IMR-90 (cell line): ENCODE measurements around the gene MAP1LC3B. TPM values are rescaled to one million over a fixed set of nuclear protein-coding genes. Genes with fewer than 3 reads are reported as not detected.

Experiments used
- ATAC-seq: fragments of 200-7000 bp; cut with Tn5 transposase; 2 replicates; pipeline ENCODE4 v1.9.1; 2020; ENCODE audit warnings: low read depth, mild to moderate bottlenecking, moderate library complexity
- BruUV-seq: library from RNA; stranded (reverse); fragments of 400-500 nt; replicated peaks from 2 replicates; lab custom pipeline; 2021; lab: Mats Ljungman, UMichigan
- CTCF ChIA-PET: fragments of 300-600 bp; formaldehyde crosslinking; extraction: SDS; loops from one replicate; lab custom pipeline; 2021; ENCODE audit warnings: antibody characterized with exemption; lab: Yijun Ruan, JAX
- POLR2A ChIA-PET: fragments of 300-600 bp; sonication (Branson Sonifier 250); formaldehyde crosslinking; loops from one replicate; lab custom pipeline; 2022; ENCODE audit warnings: antibody characterized with exemption; ENCODE audit not compliant: unreplicated experiment; lab: Charles Lee
- DNase-seq: peaks from one replicate; pipeline ENCODE4 v3.0.0; 2013
- H2AFZ ChIP-seq: replicated peaks from 2 replicates; pipeline ENCODE3; 2013; ENCODE audit warnings: low read length, mild to moderate bottlenecking; ENCODE audit not compliant: poor library complexity
- H2AK5ac ChIP-seq: 2 replicates; pipeline ENCODE4 v1.6.1; 2013; ENCODE audit warnings: low read depth, low read length, inconsistent platforms
- H2AK9ac ChIP-seq: replicated peaks from 2 replicates; pipeline ENCODE3; 2013; ENCODE audit warnings: mild to moderate bottlenecking, low read depth, low read length, moderate library complexity; ENCODE audit not compliant: poor library complexity
- H2BK120ac ChIP-seq: 2 replicates; pipeline ENCODE4 v1.6.1; 2013; ENCODE audit warnings: low read depth, low read length, inconsistent platforms
- H2BK15ac ChIP-seq: 3 replicates; pipeline ENCODE4 v1.6.1; 2013; ENCODE audit warnings: low read depth, low read length, inconsistent platforms
- H2BK20ac ChIP-seq: 2 replicates; pipeline ENCODE4 v1.6.1; 2013; ENCODE audit warnings: low read depth, mild to moderate bottlenecking, inconsistent platforms, low read length, moderate library complexity
- H2BK5ac ChIP-seq: 2 replicates; pipeline ENCODE4 v1.6.1; 2013; ENCODE audit warnings: mild to moderate bottlenecking, low read depth, low read length, inconsistent platforms; ENCODE audit not compliant: poor library complexity, severe bottlenecking
- H3K14ac ChIP-seq: replicated peaks from 2 replicates; pipeline ENCODE4 v1.6.1; 2013; ENCODE audit warnings: low read depth, low read length, inconsistent platforms
- H3K18ac ChIP-seq: 2 replicates; pipeline ENCODE4 v1.6.1; 2013; ENCODE audit warnings: low read depth, low read length, control low read depth
- H3K23ac ChIP-seq: 2 replicates; pipeline ENCODE4 v1.6.1; 2013; ENCODE audit warnings: low read depth, low read length, inconsistent platforms
- H3K27ac ChIP-seq: 2 replicates; pipeline ENCODE4 v1.5.1; 2013; ENCODE audit warnings: mild to moderate bottlenecking, control low read depth, low read length; ENCODE audit not compliant: insufficient read depth
- H3K27me3 ChIP-seq: 2 replicates; pipeline ENCODE4 v1.6.1; 2013; ENCODE audit warnings: low read length; ENCODE audit not compliant: control insufficient read depth, insufficient read depth
- H3K36me3 ChIP-seq: 2 replicates; pipeline ENCODE4 v1.6.1; 2013; ENCODE audit warnings: low read length, mixed read lengths; ENCODE audit not compliant: control insufficient read depth, insufficient read depth
- H3K4ac ChIP-seq: 2 replicates; pipeline ENCODE4 v1.6.1; 2013; ENCODE audit warnings: low read depth, low read length, inconsistent platforms
- H3K4me1 ChIP-seq: 2 replicates; pipeline ENCODE4 v1.6.1; 2013; ENCODE audit warnings: low read length, mixed read lengths; ENCODE audit not compliant: control insufficient read depth, insufficient read depth
- H3K4me2 ChIP-seq: 2 replicates; pipeline ENCODE4 v1.6.1; 2013; ENCODE audit warnings: low read depth, mild to moderate bottlenecking, control low read depth, low read length, moderate library complexity
- H3K4me3 ChIP-seq: 2 replicates; pipeline ENCODE4 v1.5.1; 2013; ENCODE audit warnings: low read depth, mild to moderate bottlenecking, control low read depth, low read length, moderate library complexity; ENCODE audit not compliant: insufficient read depth
- H3K56ac ChIP-seq: 2 replicates; pipeline ENCODE4 v1.6.1; 2013; ENCODE audit warnings: low read length, inconsistent platforms; ENCODE audit not compliant: insufficient read depth; ENCODE audit errors: extremely low read depth
- H3K79me1 ChIP-seq, 2 experiments: 2 replicates each; pipeline ENCODE4 v1.6.1; 2013; ENCODE audit warnings: low read length in 2 of 2, inconsistent platforms in 1 of 2, low read depth in 1 of 2
- H3K9ac ChIP-seq: 2 replicates; pipeline ENCODE4 v1.6.1; 2013; ENCODE audit warnings: low read depth, low read length, control low read depth
- H3K9me1 ChIP-seq: 2 replicates; pipeline ENCODE4 v1.6.1; 2013; ENCODE audit warnings: low read length, inconsistent platforms; ENCODE audit not compliant: insufficient read depth
- H3K9me3 ChIP-seq: 2 replicates; pipeline ENCODE4 v1.6.1; 2013; ENCODE audit warnings: low read length; ENCODE audit not compliant: control insufficient read depth, insufficient read depth
- H4K20me1 ChIP-seq: 2 replicates; pipeline ENCODE4 v1.6.1; 2013; ENCODE audit warnings: low read length, inconsistent platforms; ENCODE audit not compliant: insufficient read depth
- H4K5ac ChIP-seq: 2 replicates; pipeline ENCODE4 v1.6.1; 2013; ENCODE audit warnings: mild to moderate bottlenecking, low read depth, low read length, control low read depth
- H4K8ac ChIP-seq, 2 experiments: 2 replicates each; pipeline ENCODE4 v1.6.1; 2013; ENCODE audit warnings: low read depth in 2 of 2, low read length in 2 of 2, control low read depth in 1 of 2, inconsistent platforms in 1 of 2
- H4K91ac ChIP-seq: 2 replicates; pipeline ENCODE4 v1.6.1; 2013; ENCODE audit warnings: low read depth, low read length, inconsistent platforms; ENCODE audit not compliant: insufficient read depth
- BHLHE40 ChIP-seq: fragments of 150-350 bp; IDR thresholded peaks from 2 replicates; pipeline ENCODE4 v1.6.1; 2016; ENCODE audit warnings: mild to moderate bottlenecking, low read depth, low read length
- CEBPB ChIP-seq: IDR thresholded peaks from 2 replicates; pipeline ENCODE4 v1.6.1; 2012; ENCODE audit warnings: low read depth, low read length, improper control_type of control experiment
- CHD1 ChIP-seq: IDR thresholded peaks from 2 replicates; pipeline ENCODE4 v1.6.1; 2012; ENCODE audit warnings: low read depth, low read length, improper control_type of control experiment
- ELK1 ChIP-seq: fragments of 150-350 bp; IDR thresholded peaks from 2 replicates; pipeline ENCODE4 v1.6.1; 2016; ENCODE audit warnings: low read depth, mild to moderate bottlenecking, low read length, moderate library complexity, borderline replicate concordance
- FOS ChIP-seq: fragments of 150-350 bp; IDR thresholded peaks from 2 replicates; pipeline ENCODE4 v1.6.1; 2016; ENCODE audit warnings: low read depth, low read length
- MAFK ChIP-seq: IDR thresholded peaks from 2 replicates; pipeline ENCODE4 v1.6.1; 2012; ENCODE audit warnings: low read depth, low read length, improper control_type of control experiment
- MAZ ChIP-seq: IDR thresholded peaks from 2 replicates; pipeline ENCODE4 v1.6.1; 2012; ENCODE audit warnings: low read depth, mild to moderate bottlenecking, low read length, improper control_type of control experiment, moderate library complexity, borderline replicate concordance
- MXI1 ChIP-seq: IDR thresholded peaks from 2 replicates; pipeline ENCODE4 v1.6.1; 2012; ENCODE audit warnings: low read depth, mild to moderate bottlenecking, low read length, moderate library complexity, borderline replicate concordance
- NFE2L2 ChIP-seq: fragments of 150-350 bp; IDR thresholded peaks from 2 replicates; pipeline ENCODE4 v1.6.1; 2016; ENCODE audit warnings: low read depth, mild to moderate bottlenecking, low read length
- POLR2A ChIP-seq: IDR thresholded peaks from 2 replicates; pipeline ENCODE4 v1.6.1; 2012; ENCODE audit warnings: mild to moderate bottlenecking, low read depth, low read length
- RAD21 ChIP-seq: IDR thresholded peaks from 2 replicates; pipeline ENCODE4 v1.6.1; 2012; ENCODE audit warnings: low read length, improper control_type of control experiment
- RCOR1 ChIP-seq: IDR thresholded peaks from 2 replicates; pipeline ENCODE4 v1.6.1; 2012; ENCODE audit warnings: mild to moderate bottlenecking, low read length, improper control_type of control experiment; ENCODE audit not compliant: insufficient replicate concordance
- RFX5 ChIP-seq: IDR thresholded peaks from 2 replicates; pipeline ENCODE4 v1.8.0; 2012; ENCODE audit warnings: low read depth, mild to moderate bottlenecking, low read length, moderate library complexity
- SMC3 ChIP-seq: fragments of 150-350 bp; IDR thresholded peaks from 2 replicates; pipeline ENCODE4 v1.6.1; 2016; ENCODE audit warnings: low read depth, mild to moderate bottlenecking, antibody characterized with exemption, low read length, moderate library complexity
- USF2 ChIP-seq: fragments of 150-350 bp; IDR thresholded peaks from 2 replicates; pipeline ENCODE4 v1.6.1; 2017; ENCODE audit warnings: mild to moderate bottlenecking, antibody characterized with exemption, low read length, low read depth
- WGBS, 2 experiments: methylation state at CpG; one replicate each; pipeline versions ENCODE4 v1.1.5 to v1.1.7; 2013; ENCODE audit warnings: missing lambda C conversion rate in 2 of 2; ENCODE audit not compliant: insufficient read length in 1 of 2; ENCODE audit errors: extremely low coverage in 2 of 2; 5-methylcytosine and 5-hydroxymethylcytosine counted together
- dilution Hi-C: fragments of 300-500 bp; cut with HindIII; formaldehyde crosslinking; loops from one replicate; pipeline ENCODE4 v1.14.3; 2018; ENCODE audit warnings: low sequenced_read_pairs; ENCODE audit not compliant: unreplicated experiment
- in situ Hi-C: fragments of 300-500 bp; cut with MboI; formaldehyde crosslinking; loops from 3 replicates; pipeline ENCODE4 v1.14.3; 2019; ENCODE audit warnings: low sequenced_read_pairs, inconsistent platforms, mixed read lengths
- intact Hi-C: fragments of 100-400 bp; cut with micrococcal nuclease; formaldehyde crosslinking; loops from 2 replicates; pipeline ENCODE4 v1.10.0; 2022
- polyA plus RNA-seq, 3 experiments: library from polyadenylated mRNA; depleted of rRNA; stranded (reverse); fragments of >200 nt; gene quantifications; 2 replicates each; pipeline ENCODE4 v1.2.3, GENCODE V29; 2012; ENCODE audit warnings: low replicate concordance in 1 of 3
- total RNA-seq: library from RNA; depleted of rRNA; stranded (reverse); fragments of >200 nt; gene quantifications from 2 replicates; pipeline ENCODE4 v1.2.3, GENCODE V29; 2012
- TF ChIP-seq, protein P1 (sequence below): conservative IDR thresholded peaks from 2 replicates; pipeline ENCODE4 v1.5.1; 2012; ENCODE audit warnings: mild to moderate bottlenecking, low read depth, low read length, improper control_type of control experiment

MAP1LC3B gene
- total and polyA plus RNA-seq, 2 of the 4 experiments (the other 2 are of a cell fraction), result 23.5 to 57.7 TPM

- in situ Hi-C loops, result no loop called here
- Histone ChIP-seq H3K4me1 (peaks cover 8% of the 10 kb centered on the region), H3K79me1 (peaks cover 31 to 81% of the 10 kb centered on the region in 2 experiments), H2BK120ac (no peak overlapping the region), H3K4me2 (no peak overlapping the region), H2AK9ac (no peak overlapping the region), H3K4me3 (no peak overlapping the region), H3K27me3 (no peaks in the 10 kb centered on the region), H2BK5ac (no peak overlapping the region), H2BK15ac (no peak overlapping the region), H2AK5ac (no peak overlapping the region), H3K27ac (no peak overlapping the region), H3K9me3 (no peaks in the 10 kb centered on the region), H4K91ac (no peak overlapping the region), H3K9ac (no peak overlapping the region), H2BK20ac (no peak overlapping the region), H3K14ac (no peak overlapping the region), H3K36me3 (peaks cover 4% of the 10 kb centered on the region; the same call in 1 of the 2 replicates), H4K8ac (no peak overlapping the region), H3K9me1 (peaks cover 14% of the 10 kb centered on the region), H3K4ac (no peak overlapping the region), H2AFZ (no peak overlapping the region), H4K5ac (no peak overlapping the region), H3K23ac (no peak overlapping the region), H4K20me1 (peaks cover 60% of the 10 kb centered on the region), H3K18ac (no peak overlapping the region), H3K56ac (no peak overlapping the region)
- intact Hi-C loops, result no loop called here
- dilution Hi-C loops, result no loop called here
- ATAC-seq (no peak), DNase-seq (no peak)
- CTCF ChIA-PET, result no interaction called here
- TF ChIP-seq POLR2A (no peak), RFX5 (no peak), MAFK (no peak), RAD21 (no peak), ELK1 (no peak), CHD1 (no peak), FOS (no peak), RCOR1 (no peak), MAZ (no peak), BHLHE40 (no peak), CEBPB (no peak), NFE2L2 (no peak), MXI1 (no peak), USF2 (no peak), SMC3 (no peak)
- TF ChIP-seq, protein P1, sequence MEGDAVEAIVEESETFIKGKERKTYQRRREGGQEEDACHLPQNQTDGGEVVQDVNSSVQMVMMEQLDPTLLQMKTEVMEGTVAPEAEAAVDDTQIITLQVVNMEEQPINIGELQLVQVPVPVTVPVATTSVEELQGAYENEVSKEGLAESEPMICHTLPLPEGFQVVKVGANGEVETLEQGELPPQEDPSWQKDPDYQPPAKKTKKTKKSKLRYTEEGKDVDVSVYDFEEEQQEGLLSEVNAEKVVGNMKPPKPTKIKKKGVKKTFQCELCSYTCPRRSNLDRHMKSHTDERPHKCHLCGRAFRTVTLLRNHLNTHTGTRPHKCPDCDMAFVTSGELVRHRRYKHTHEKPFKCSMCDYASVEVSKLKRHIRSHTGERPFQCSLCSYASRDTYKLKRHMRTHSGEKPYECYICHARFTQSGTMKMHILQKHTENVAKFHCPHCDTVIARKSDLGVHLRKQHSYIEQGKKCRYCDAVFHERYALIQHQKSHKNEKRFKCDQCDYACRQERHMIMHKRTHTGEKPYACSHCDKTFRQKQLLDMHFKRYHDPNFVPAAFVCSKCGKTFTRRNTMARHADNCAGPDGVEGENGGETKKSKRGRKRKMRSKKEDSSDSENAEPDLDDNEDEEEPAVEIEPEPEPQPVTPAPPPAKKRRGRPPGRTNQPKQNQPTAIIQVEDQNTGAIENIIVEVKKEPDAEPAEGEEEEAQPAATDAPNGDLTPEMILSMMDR, result no peak
- no TSS peak for BruUV-seq
- POLR2A ChIA-PET, result no interaction called here
- no CpG with 5 or more reads among the region's 1 CpG for WGBS, 2 experiments
Measured at GRCh38 chr16:87366930-87367329, 25.2 kb upstream of the MAP1LC3B start.
